ENCODE data around the gene TM7SF2.
"Not testable (repeated sequence)": the region's sequence is repeated elsewhere in the genome, so short reads cannot be mapped to it uniquely, and the experiment has no call there.

The TM7SF2 gene

DNA sequence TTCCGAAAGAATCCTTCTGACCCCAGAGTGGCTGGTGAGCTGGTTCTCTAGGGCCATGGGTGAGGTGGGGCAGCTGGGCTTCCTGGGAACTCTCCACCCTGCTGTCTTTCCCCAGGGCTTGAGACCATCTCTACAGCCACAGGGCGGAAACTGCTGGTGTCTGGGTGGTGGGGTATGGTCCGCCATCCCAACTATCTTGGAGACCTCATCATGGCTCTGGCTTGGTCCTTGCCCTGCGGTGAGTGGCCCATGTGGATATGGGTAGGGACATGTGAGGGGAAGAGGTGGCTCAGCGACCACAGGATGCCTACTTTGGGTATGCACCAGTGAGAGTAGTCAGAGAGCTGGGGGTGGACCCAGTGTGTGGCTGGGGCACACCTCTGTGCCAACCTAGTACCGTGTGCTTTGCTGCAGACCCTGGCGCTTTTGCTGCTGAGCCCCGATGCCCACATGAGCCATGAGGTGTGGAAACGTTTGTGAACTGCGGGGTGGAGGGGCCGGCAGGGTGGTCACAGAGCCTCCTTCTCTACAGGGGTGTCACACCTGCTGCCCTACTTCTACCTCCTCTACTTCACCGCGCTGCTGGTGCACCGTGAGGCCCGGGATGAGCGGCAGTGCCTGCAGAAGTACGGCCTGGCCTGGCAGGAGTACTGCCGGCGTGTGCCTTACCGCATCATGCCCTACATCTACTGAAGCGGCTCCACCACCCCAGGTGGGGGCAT lies 3.9 kb downstream of the TM7SF2 start:
- DNase-seq (ENCODE audit: low spot score): no peak

DNA sequence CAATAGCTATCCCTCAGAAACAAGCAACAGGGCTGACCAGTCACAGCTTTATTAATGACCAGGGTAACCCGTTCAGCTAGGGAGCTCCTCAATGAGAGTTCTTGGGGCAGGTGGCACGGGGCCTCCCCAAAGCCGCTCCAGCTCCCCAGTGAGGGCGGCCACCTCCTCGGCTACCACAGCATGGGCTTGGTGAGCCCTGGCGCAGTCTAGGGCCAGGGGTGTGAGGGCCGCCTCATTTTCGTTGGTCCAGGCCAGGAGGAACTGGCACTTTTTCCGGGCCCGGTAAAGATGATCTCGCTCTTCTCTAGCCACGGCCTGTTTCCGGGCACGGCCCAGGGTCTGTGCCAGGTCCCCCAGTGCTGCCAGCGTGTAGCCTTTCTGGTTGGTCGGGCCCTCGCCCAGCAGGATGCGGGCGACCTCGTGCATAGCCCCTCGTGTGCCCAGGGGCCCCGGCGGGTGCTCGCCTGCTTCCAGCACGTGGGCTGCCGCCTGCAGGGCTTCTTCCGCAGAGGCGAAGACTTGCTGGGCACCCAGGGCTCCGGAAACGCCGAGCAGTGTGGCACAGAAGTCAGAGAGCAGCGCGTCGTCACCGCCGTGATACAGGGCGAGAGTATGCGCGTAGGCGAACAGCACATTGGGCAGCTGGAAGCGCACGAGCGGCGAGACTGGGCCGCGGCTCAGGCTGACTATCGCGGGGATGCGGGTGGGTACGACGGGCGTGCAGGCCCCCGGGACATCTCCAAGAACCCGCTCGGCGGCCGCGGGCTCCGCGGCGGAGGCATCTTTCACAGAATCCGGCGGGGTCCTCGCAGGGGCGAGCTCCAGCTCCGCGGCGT lies 4.9 kb downstream of the TM7SF2 start:
- no peak for DNase-seq (ENCODE audit: low spot score)

GRCh38 chr11:65117206-65118096 lies 5.8 kb downstream of the TM7SF2 start, which contains the start of gene ZNHIT2:
ZNHIT2 (minus strand) TSS chr11:65117701; CDS start chr11:65117653, 48 bp downstream.
- peak; percentile 99 for DNase-seq (ENCODE audit: low spot score)

DNA sequence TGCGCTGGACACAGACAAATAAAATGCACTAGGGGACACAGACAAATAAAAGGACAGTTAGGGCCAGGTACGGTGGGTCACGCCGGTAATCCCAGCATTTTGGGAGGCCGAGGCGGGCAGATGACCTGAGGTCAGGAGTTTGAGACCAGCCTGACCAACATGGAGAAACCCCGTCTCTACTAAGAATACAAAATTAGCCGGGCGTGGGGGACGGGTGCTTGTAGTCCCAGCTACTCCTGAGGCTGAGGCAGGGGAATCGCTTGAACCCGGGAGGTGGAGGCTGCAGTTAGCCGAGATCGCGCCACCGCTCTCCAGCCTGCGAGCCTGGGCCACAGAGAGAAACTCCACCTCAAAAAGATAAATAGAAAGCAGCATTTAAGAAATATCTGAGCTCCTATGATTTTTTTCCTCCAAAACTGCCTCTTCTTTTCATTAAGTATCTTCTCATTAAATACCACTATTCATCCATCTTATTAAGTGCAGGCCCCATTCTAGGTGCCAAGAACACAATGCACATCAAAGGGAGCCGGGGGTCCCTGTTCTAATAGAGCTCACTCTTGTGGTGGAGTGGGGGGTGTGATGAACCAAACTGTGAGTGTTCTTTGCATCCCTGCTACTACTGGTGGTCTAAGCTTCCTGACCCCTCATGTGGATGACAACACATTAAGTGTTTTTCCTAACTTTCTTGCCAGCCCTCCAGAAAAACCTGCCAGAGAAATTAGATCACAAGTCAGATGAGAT lies 6.6 kb downstream of the TM7SF2 start:
- no peak for DNase-seq (ENCODE audit: low spot score)

- not testable (repeated sequence) for DNase-seq (ENCODE audit: low spot score)
These were observed 7.4 kb downstream of the TM7SF2 start for GRCh38 chr11:65118891-65119669.

GRCh38 chr11:65119670-65119995 lies 8.0 kb downstream of the TM7SF2 start:
- no peak for DNase-seq (ENCODE audit: low spot score)

DNA sequence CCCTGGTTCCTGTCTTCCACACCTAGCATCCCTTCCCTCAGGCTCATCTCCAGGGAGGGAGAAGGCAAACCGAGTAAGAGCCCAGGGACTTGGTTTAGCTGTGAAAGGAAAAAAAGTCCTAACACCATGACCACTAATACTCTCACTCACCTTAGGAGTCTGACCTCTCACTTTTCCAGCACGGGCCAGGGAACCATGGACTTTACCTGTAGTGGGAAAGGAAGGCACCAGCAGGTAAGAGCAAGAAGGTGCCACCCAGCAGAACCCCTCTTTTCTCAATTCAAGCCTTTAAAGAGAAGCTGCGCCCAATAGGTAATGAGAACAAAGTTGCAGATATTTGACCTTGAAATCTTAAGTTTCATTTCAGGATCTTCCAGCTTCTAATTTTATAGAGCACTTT lies 9.2 kb downstream of the TM7SF2 start:
- no peak for DNase-seq (ENCODE audit: low spot score)

- no peak for DNase-seq (ENCODE audit: low spot score)
These were observed 9.8 kb downstream of the TM7SF2 start for GRCh38 chr11:65121447-65121864.

DNA sequence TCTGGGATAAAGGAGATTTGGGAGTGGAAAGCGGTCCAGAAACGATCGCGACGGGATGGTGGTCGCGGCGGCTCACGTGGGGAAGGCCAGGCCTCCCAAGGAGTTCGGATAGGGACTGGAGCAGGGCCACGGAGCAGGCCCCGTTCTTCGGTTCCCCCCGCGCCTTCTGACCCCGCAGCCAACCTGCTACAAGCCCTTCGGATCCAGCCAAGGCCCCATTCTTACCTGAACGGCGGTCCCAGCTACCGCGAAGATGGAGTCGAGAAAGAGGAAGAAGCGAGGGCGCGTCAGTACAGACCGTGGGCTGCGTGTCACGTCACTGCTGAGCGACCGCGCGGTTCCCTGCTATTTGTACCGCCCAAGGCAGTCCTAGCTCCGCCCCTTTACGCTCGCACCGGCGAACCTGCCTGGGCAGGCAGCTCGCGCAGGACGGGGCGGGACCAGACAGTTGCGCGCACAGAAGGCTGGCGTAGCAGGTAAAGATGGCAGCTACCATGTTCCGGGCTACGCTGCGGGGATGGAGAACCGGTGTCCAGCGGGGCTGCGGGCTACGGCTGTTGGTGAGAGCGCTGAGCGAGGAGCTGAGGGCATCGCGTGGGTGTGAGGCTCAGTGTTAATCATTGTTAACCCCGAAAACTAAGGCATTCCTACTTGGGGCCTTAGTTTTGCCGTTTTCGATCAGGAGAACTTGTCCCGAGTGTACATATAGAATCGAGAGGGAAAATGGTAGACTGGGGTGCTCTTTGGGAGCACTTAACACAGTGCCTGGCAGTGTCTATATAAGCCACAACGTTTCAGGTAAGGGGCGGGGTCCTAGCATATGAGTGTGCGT lies 10.4 kb downstream of the TM7SF2 start, which contains the start of the genes FAU and MRPL49:
FAU (minus strand) TSS at position 270 of the 832 bp plus-strand sequence. CDS start 321 bp downstream, outside the sequence.
MRPL49 (plus strand) TSS at position 457 of the 832 bp plus-strand sequence; CDS start at position 483, 26 bp downstream.
- peak; percentile 98 for DNase-seq (ENCODE audit: low spot score)

DNA sequence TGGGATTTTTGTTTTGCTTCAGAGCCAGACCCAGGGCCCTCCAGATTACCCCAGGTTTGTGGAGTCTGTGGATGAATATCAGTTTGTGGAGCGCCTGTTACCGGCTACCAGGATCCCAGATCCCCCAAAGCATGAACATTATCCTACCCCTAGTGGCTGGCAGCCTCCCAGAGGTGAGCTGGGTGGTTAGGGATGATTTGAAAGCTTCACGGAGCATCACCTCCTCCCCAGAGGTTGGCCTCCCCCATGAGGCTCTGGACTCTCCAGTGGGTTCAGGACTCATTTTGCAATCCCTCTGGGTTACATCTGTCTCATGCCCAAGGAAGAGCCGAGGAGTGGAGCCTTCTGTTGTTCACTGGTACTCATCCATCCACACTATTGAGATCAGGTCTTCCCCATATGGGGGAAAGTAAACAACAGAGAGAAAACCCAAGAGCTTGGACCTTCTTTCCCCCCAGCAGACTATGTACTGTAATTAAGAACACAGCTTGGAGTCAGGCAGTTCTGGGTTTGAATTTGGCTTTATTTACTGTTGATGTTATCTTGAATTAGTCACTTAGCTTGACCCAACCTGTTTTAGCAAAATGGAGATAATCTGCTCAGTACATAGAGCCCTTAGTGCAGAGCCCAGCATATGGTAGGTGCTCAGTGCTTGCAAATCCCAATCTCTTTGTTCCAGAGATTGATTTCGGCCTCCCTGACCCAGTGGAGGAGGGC lies 13.0 kb downstream of the TM7SF2 start:
- no peak for DNase-seq (ENCODE audit: low spot score)

GRCh38 chr11:65125197-65126056 lies 13.8 kb downstream of the TM7SF2 start:
- DNase-seq (ENCODE audit: low spot score): no peak

GRCh38 chr11:65126624-65127274 lies 15.1 kb downstream of the TM7SF2 start:
- DNase-seq (ENCODE audit: low spot score): no peak

DNA sequence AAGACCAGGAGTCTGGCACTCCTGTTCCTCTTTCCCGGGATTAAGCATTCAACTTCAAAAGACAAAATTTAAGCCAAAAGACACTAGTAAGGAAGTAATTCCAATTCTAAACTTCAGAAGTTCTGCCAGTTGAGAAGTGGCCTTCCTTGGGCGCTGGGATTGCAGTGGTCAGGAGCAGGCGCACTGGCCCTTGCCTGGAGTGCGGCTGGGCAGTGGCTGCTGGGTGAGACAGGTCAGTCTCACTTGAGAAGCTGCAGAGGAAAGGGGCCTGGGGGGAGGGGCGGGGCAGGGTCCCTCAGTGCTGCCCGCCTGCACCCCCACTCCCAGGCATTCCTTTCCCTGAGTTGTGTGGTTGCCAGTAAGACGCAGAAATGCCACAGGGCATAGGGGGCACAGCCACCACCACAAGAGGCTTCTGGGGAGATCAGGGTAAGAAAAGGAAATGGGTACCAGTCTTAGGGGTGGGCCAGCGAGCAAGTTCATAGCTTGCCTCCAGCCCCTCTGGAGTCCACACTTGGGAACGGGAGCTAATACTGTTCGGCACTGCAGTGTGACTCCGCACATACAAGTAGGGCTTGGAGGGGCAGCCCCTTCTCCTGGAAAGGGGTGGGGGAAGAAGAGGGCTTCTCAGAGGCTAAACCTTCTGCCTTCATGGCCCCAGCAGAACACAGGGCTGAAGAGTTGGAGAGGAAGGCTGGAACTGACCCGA lies 16.0 kb downstream of the TM7SF2 start:
- no peak for DNase-seq (ENCODE audit: low spot score)

DNA sequence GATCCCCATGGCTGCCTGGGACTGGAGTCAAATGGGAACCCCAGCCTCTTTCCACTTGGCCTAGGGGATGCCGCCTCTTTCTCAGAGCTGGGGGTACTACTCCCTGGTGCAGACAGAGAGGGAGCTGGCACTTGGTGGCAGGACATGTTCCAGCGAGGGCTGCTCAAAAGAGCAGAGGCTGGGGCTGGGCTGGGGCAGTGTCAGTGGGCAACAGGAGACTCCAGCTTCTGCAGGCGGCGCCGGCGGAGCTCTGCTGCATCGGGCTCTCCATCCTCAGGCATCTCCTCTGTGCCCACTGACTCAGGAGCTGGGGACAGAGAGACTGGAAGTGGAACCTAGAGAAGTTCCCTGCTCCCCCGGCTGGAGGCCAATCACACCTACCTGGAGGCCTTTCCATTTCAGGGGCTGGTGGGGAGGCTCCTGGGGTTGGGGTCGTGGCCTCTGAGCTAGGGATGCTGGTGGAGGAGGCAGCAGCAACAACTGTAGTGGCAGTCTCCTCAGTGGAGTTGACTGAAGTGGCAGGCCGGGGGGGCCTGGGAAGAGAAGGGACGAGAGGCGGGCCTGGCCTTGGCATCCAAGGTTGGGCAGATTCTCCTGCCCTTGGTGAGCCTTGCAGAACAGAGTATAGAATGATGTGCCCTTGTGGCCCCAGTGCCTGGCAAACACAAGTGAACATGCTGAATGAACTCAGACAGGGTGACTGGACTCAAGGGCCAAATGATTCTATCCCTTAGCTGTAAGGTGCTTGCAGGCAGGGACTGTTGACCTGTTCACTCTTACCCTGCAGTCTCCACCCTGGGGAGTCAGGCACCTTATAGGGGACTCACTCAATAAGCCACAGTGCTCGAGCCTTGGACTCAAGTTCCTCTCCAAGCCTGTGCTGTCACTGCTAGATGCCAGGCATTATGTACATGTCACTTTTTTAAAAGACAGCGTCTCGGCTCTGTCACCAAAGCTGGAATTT lies 16.8 kb downstream of the TM7SF2 start:
- DNase-seq (ENCODE audit: low spot score): no peak

- no peak for DNase-seq (ENCODE audit: low spot score)
These were observed 18.2 kb downstream of the TM7SF2 start for GRCh38 chr11:65129649-65130441.

All from cerebellar cortex (tissue), 1 donor.